Fibroblast of skin of right biceps (primary cell): ENCODE measurements around the gene ZNF710.
"Not testable (repeated sequence)": the region's sequence is repeated elsewhere in the genome, so short reads cannot be mapped to it uniquely, and the experiment has no call there.

Source experiments
- DNase-seq: peaks from one replicate; pipeline ENCODE4 v3.0.0-alpha.2; 2013

ZNF710 gene

GRCh38 chr15:90108038-90108437 lies 106.9 kb downstream of the ZNF710 start:
- not testable (repeated sequence) for DNase-seq

- DNase-seq, result not testable (repeated sequence)
These were observed 108.1 kb downstream of the ZNF710 start for GRCh38 chr15:90109163-90109751.

GRCh38 chr15:90113166-90113565 lies 112.0 kb downstream of the ZNF710 start:
- no peak for DNase-seq

GRCh38 chr15:90114451-90114901 lies 113.4 kb downstream of the ZNF710 start:
- peak; percentile 12 for DNase-seq

GRCh38 chr15:90115783-90116182 lies 114.7 kb downstream of the ZNF710 start:
- no peak for DNase-seq

GRCh38 chr15:90119367-90119766 lies 118.2 kb downstream of the ZNF710 start:
- no peak for DNase-seq

- DNase-seq, result no peak
These were observed 120.0 kb downstream of the ZNF710 start for GRCh38 chr15:90121086-90121485.

GRCh38 chr15:90124507-90124906 lies 123.4 kb downstream of the ZNF710 start:
- DNase-seq, result no peak

GRCh38 chr15:90126022-90126421 lies 124.9 kb downstream of the ZNF710 start:
- DNase-seq, result no peak

GRCh38 chr15:90126596-90127435 lies 125.7 kb downstream of the ZNF710 start:
- no peak for DNase-seq

- no peak for DNase-seq
These were observed 129.2 kb downstream of the ZNF710 start for GRCh38 chr15:90130291-90130690.
